Uterus (tissue), 4 donors: ENCODE results near the gene GYS1. TPM values are rescaled to one million over a fixed set of nuclear protein-coding genes. Genes with fewer than 3 reads are reported as not detected.

ENCODE experiments used
- DNase-seq, 2 donors: peaks; one replicate each; pipeline ENCODE4 v3.0.0-alpha.2; 2019 to 2020
- H3K27ac ChIP-seq, 2 donors: fragments of 200-600 bp; sonication (generic); 1 replicate in 1 of 2; 2 replicates in 1 of 2; pipeline ENCODE4 v1.5.1; 2016 to 2018
- H3K27me3 ChIP-seq, 2 donors: fragments of 200-600 bp; sonication (generic); one replicate each; pipeline ENCODE4 v1.5.1; 2018 to 2019; ENCODE audit warnings: control low read depth in 1 of 2
- H3K36me3 ChIP-seq, 2 donors: fragments of 200-600 bp; sonication (generic); one replicate each; pipeline ENCODE4 v1.5.1; 2019; ENCODE audit warnings: control low read depth in 1 of 2
- H3K4me1 ChIP-seq, 2 donors: fragments of 200-600 bp; sonication (generic); one replicate each; pipeline ENCODE4 v1.5.1; 2018 to 2019; ENCODE audit warnings: control low read depth in 1 of 2
- H3K4me3 ChIP-seq, 2 donors: fragments of 200-600 bp; sonication (generic); 1 replicate in 1 of 2; 2 replicates in 1 of 2; pipeline ENCODE4 v1.5.1; 2018 to 2019; ENCODE audit warnings: mild to moderate bottlenecking in 1 of 2
- H3K9me3 ChIP-seq, 2 donors: fragments of 200-600 bp; sonication (generic); one replicate each; pipeline ENCODE4 v1.5.1; 2019; ENCODE audit warnings: control low read depth in 1 of 2
- CTCF ChIP-seq, 4 experiments: fragments of 200-600 bp in 2 of 4; fragments of 450-650 bp in 2 of 4; sonication (generic) in 2 of 4; IDR thresholded peaks; one replicate each; pipeline ENCODE4 v1.5.1; 2016 to 2019; ENCODE audit warnings: antibody characterized with exemption in 4 of 4, mild to moderate bottlenecking in 2 of 4, moderate library complexity in 1 of 4
- POLR2A ChIP-seq, 2 donors: fragments of 450-650 bp; IDR thresholded peaks; one replicate each; pipeline ENCODE4 v1.6.1; 2016; ENCODE audit warnings: antibody characterized with exemption in 2 of 2, mild to moderate bottlenecking in 1 of 2, moderate library complexity in 1 of 2
- intact Hi-C: fragments of 100-400 bp; cut with DNase I; formaldehyde crosslinking; loops from one replicate; pipeline ENCODE4 v1.15.1; 2023; ENCODE audit warnings: low total_unique reads
- total RNA-seq, 4 donors: library from RNA; depleted of rRNA in 3 of 4; stranded (reverse); fragments of >200 nt in 3 of 4; gene quantifications; one replicate each; pipeline versions ENCODE4 v1.1.0 to v1.2.4, GENCODE V29; 2014 to 2023
- donor health status: DM: yes; HTN: yes; CAD: no.

The GYS1 gene
- total RNA-seq, 4 donors from 2014 or later, result 4.9 to 39.8 (median 16.6) TPM

DNA sequence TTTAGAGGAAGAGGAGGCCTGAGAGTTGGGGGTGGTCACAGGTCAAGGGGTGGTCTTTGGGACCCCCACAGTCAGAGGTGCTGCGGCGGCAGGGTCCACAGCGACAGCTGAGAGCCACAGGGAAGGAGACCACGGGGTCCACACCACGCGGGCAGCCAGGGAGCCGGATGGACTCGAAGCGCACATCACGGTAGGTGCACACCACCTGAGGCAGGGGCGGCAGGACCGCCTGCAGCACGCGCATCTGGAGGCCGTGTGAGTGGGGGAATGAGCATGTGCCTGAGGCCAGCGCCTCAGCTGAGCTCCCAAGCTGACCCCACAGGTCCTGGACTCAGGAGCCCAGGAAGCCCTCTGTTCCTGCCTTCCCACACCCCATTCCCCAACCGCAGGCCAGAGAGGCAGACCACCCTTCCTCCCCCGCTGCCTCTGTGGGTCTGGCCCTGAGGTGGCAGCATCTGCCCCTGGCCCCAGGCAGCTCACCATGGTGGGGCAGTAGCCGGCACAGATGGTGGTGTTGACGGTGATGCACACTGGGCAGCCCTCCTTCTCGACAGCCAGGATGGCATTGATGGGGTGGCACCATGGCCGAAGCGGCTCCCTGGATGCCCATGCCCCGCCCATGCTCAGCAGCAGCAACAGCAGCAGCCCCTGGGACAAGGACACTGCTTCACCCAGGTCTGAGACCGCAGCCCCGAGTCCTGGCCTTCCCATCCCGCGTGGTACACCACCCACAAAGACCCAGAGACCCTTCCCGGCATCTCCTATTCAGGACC is 23.1 kb upstream of the GYS1 start:
- no peak for DNase-seq
- H3K4me3 ChIP-seq, result no peak overlapping the region
- no peaks in the 10 kb centered on the region for H3K27me3 ChIP-seq
- H3K27ac ChIP-seq, result no peak overlapping the region
- TF ChIP-seq CTCF (IDR thresholded peaks at IDR 0.05), result no peak
- no peak for TF ChIP-seq POLR2A (IDR thresholded peaks at IDR 0.05)
- intact Hi-C loops, result no loop called here
- H3K9me3 ChIP-seq, result no peaks in the 10 kb centered on the region
- H3K36me3 ChIP-seq, result no peaks in the 10 kb centered on the region
- H3K4me1 ChIP-seq, result peaks cover 0 to 7% of the 10 kb centered on the region in 2 donors

- no peak for DNase-seq
- Histone ChIP-seq H3K4me3 (no peak overlapping the region), H3K9me3 (no peaks in the 10 kb centered on the region), H3K4me1 (peaks cover 0 to 7% of the 10 kb centered on the region in 2 donors), H3K36me3 (no peaks in the 10 kb centered on the region), H3K27me3 (no peaks in the 10 kb centered on the region), H3K27ac (no peak overlapping the region)
- TF ChIP-seq POLR2A (IDR thresholded peaks at IDR 0.05) (no peak), CTCF (IDR thresholded peaks at IDR 0.05) (no peak)
- intact Hi-C loops, result no loop called here
Measured at GRCh38 chr19:49014870-49015255, 21.8 kb upstream of the GYS1 start.

DNA sequence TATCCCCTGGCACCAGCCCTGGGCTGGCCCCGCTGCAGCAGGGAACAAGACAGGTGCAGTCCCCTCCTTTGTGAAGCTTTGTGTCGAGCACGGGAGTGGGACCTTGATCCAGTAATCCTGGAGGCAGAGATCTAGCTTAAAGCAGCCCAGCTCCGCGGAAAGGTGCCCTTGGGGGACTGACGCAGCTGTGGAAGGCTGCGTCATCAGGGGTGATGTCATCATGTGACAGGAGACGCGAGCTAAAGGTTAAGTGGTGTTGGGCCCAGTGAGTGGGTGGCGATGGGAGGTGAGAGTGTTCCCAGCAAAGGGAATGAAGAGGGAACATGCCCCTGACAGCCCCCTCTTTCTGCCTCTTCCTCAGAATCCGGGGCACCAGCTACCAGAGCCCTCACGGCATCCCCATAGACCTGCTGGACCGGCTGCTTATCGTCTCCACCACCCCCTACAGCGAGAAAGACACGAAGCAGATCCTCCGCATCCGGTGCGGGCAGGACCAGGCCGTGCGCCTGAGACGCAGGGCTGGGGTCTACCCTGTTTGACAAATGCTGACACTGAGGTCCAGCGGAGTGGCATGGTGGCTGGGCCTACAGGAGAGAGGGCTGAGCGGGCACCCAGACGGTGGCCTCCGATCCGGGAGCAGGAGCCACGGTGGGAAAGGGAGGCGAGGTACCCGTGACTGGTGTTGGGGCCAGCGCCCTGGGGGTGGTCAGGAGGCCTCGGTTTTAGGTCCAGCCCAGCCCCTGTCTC is 21.2 kb upstream of the GYS1 start:
- no peaks in the 10 kb centered on the region for H3K36me3 ChIP-seq
- H3K9me3 ChIP-seq, result no peaks in the 10 kb centered on the region
- no peak for TF ChIP-seq POLR2A (IDR thresholded peaks at IDR 0.05)
- TF ChIP-seq CTCF (IDR thresholded peaks at IDR 0.05), result no peak
- intact Hi-C loops, result no loop called here
- peaks cover 0 to 7% of the 10 kb centered on the region in 2 donors for H3K4me1 ChIP-seq
- no peak for DNase-seq
- no peaks in the 10 kb centered on the region for H3K27me3 ChIP-seq
- no peak overlapping the region for H3K4me3 ChIP-seq
- no peak overlapping the region for H3K27ac ChIP-seq

GRCh38 chr19:49011194-49011593 is 18.1 kb upstream of the GYS1 start:
- intact Hi-C loops, result no loop called here
- no peak for TF ChIP-seq POLR2A (IDR thresholded peaks at IDR 0.05)
- no peak for TF ChIP-seq CTCF (IDR thresholded peaks at IDR 0.05)
- H3K36me3 ChIP-seq, result no peaks in the 10 kb centered on the region

GRCh38 chr19:49010453-49010852 is 17.3 kb upstream of the GYS1 start:
- Histone ChIP-seq H3K4me1 (no peaks in the 10 kb centered on the region), H3K27ac (no peak overlapping the region), H3K4me3 (no peak overlapping the region), H3K36me3 (no peaks in the 10 kb centered on the region), H3K27me3 (no peaks in the 10 kb centered on the region), H3K9me3 (no peaks in the 10 kb centered on the region)
- TF ChIP-seq CTCF (IDR thresholded peaks at IDR 0.05) (no peak), POLR2A (IDR thresholded peaks at IDR 0.05) (no peak)
- intact Hi-C loops, result no loop called here
- no peak for DNase-seq

More at GRCh38 chr19:49011194-49011593, 18.1 kb upstream of the GYS1 start:
- Histone ChIP-seq H3K4me1 (no peaks in the 10 kb centered on the region), H3K4me3 (no peak overlapping the region), H3K9me3 (no peaks in the 10 kb centered on the region), H3K27me3 (no peaks in the 10 kb centered on the region), H3K27ac (no peak overlapping the region)
- DNase-seq, result no peak
